IPS DF 4.7 (cell line): Measurements from ENCODE around the gene FAM43A.

ENCODE experiments used
- DNase-seq: peaks from one replicate; pipeline ENCODE4 v3.0.0-alpha.2; 2013; ENCODE audit warnings: low spot score; ENCODE audit errors: extremely low read depth

Gene FAM43A

DNA sequence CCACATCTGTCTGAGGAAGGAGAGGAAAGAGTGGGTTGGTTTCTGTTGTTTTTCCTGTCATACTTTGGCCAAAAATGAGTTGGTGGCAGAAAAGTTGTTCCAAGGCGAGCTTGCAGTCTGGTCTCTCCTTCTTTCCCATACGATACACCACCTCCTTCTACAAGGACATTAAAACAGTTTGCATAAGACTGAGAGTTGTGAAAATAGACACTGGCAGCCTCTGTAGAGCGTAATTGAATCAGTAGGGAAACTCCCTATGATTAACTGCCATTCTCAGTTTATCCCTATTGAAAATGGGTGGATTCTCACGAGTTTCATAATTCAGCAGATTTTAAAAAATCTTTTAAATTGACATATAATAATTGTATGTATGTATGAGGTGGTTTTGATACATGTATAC is 10.0 kb upstream of the FAM43A start:
- no peak for DNase-seq

DNA sequence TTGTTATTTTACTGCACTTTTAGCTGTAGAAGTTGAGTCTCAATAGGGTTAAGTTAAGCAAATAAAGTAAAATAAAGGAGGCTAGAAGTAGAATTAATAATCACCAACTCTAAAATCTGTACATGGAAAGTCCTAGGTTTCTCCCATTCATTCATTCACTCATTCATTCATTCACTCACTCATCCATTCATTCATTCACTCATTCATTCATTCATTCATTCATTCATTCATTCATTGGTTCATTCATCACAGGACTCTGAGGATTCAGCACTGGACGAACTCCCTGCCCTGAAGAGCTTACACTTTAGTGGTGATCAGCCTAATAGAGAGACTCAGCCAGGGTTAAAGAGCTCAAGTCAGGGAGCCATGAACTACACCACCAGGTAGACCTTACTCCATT is 9.2 kb upstream of the FAM43A start:
- DNase-seq, result no peak

DNA sequence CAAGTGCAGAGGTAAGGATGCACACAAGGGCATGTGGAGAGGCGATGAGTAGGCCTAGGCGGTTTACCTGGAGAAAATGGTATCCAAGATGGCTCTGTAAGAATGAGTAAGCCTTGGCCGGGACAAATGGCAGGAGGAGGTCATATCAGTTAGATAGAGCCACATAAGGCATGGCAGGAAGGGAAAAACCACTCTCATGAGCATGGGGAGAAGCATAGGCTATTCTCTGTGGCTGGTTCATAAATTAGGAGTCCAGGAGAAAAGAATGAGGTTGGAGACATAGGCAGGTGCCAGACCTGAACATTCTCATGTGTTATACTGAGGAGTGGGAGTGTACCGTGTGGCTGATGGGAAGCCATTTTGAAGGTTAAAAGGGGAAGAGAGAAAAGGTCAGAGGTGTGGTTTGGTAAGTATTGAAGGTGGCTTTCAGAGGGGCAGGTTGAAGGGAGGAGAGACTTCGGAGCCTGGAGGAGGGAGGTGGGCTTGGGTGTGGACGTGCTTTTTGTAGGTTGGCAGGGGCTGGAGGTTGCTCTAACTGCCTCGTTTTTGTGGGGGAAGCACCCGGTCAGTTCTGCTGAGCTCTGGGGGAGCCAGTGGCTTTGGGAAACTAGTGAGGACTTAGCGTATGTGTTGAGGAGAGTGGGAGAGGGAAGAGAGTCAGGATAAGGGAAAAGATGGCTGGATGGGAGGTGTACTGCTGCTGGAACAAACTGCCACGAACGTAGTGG is 4.6 kb upstream of the FAM43A start:
- no peak for DNase-seq

DNA sequence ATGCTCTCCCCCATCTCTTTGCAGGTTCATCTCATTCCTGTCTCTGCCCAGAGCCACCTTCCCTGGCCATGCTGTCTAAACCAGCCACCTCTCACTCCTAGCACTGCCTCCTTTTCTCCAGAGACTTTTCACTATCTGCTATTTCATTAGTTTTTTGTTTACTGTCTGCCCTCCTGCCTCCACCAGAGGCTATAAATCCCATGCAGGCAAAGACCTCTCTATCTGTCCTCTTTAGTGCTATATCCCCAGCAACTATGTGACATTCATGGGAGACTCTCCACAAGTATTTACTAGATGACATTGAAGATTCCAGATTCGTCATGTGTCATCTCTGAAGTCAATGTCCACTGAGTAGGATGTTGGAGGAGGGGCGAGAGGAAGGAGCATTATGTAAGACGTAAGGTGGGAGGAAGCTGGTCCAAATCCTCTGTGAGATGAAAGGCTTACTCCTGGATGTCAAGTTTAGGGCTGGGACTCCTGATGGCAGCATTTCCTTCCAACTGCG is 3.4 kb upstream of the FAM43A start:
- no peak for DNase-seq

DNA sequence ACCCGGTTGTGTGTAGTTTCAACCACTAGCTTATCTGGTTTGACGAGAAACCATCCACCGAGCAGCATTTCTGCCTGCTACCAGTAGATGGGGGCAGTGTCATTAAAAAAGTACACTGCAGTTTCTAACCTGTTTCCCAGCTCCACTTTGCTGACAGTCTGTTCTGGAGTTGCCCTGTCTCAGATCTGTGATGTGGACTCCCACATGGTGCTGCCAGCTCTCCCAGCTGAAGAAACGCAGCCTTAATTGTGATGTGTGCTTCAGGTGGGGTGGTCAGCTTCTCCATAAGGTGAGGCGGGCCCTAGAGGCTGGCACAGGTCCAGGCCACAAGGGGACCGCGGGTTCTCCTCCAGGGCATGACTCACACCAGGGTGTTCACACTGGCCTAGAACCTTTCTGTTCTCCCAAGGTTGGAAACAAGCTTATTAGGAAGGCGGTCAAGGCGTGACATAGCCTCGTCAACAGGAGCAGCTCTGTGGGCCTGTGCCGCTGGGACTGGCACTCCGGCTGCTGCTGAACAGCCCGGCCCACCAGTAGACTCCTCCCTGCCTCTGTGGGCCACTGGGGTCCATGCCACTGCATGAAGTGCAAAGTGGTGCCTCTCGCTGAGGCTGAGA is 2.9 kb upstream of the FAM43A start:
- DNase-seq, result peak; percentile 58

DNA sequence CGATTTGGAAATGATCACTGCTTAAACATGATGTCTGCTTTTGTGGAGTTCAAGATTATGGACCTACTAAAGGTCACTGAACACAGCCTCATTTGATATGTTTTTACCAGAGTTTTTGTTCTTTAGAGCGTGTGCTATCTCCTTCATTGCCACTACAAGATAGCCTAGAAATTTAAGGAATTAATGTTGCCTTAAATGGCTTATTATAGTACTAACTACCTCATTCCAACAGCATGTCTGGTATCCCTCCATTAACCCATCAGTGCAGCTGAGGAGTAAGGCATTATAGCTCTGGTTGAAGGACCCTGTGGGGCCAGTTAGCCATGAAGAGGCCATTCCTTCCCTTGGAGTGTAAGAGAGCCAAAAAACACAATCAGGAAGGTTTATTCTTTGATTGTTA is 2.3 kb upstream of the FAM43A start:
- DNase-seq, result no peak

DNA sequence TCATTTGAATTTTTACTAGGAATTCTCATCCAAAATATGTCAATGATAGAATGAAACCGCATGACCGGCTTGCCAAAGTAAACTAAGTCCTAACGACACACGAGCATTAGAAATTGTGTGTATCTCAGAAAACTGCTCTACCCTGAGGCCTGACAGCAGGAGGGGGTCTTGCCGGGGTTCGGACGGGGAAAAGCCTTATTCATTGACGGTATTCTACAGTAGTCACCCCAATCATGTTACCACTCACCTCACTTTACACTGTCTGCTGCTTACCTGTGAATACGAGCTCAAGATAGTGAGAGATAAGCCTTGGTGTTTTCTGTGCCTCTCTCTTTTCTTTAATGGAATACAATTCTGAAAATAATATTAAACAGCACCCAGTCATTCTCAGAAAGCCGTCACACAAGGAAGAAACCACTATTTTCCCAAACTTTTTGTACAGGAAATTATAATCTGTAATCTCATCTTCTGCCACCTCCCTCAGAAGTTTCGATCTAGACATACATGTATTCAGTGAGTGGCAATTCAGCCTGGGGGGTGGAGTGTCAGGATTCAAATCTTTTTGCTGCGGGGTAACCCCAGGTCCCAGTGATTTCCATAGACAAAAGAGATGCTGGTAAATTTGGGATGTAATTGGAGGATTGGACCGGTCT is 492 bp upstream of the FAM43A start:
- no peak for DNase-seq

DNA sequence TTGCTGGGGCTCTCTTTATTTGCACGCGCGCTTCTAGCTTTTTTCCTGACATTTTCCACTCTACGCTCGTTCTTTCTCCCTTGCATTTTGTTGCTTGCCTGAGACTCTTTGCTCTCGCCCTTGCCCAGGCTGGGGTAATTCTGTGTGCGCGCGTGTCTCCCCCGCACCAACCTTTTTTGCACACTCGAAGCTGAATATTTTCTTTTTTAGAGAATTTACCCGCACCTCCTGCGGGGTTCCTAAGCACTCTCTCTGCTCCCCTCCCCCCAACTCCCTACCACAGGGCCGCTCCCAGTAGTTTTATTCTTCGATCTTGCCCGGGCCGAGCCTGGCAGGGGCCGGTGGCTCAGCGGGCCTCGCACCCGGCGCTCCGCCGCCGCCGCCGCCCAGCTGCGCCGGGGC is 732 bp downstream of the FAM43A start:
- no peak for DNase-seq

DNA sequence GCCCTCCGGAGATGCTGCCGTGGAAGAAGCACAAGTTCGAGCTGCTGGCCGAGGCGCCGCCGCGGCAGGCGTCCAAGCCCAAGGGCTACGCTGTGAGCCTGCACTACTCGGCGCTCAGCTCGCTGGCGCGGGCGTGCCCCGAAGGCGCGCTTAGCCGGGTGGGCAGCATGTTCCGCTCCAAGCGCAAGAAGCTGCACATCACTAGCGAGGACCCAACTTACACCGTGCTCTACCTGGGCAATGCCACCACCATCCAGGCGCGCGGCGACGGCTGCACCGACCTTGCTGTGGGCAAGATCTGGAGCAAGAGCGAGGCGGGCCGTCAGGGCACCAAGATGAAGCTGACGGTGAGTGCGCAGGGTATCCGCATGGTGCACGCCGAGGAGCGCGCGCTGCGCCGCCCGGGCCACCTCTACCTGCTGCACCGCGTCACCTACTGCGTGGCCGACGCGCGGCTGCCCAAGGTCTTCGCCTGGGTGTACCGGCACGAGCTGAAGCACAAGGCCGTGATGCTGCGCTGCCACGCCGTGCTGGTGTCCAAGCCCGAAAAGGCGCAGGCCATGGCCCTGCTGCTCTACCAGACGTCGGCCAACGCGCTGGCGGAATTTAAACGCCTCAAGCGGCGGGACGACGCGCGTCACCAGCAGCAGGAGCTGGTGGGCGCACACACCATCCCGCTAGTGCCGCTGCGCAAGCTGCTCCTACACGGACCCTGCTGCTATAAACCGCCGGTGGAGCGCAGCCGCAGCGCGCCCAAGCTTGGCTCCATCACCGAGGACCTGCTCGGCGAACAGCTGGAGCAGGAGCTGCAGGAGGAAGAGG is 1.3 kb downstream of the FAM43A start:
- no peak for DNase-seq

DNA sequence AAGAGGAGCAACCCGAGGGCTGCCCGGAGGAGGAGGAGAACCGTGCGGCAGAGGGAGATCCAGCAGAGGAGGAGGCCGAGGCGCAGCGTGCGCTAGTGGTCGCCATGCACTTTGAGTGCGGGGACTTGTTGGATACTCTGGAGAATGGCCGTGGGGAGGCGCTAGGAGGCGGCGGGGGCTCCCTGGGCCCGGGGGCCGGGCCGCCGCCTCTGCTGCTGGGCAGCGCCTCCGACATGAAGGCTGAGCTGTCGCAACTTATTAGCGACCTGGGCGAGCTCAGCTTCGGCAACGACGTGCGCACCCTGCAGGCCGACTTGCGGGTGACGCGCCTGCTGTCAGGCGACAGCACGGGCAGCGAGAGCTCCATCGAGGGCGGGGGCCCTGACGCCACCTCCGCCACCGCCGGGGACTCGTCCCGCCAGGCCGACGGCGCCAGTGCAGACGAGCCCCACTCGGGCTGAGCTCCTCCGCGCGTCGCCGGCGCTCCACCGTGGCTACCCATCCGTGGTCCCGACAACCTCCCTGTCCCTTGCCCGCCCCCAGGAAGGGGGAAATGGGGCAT is 2.0 kb downstream of the FAM43A start:
- DNase-seq, result no peak

DNA sequence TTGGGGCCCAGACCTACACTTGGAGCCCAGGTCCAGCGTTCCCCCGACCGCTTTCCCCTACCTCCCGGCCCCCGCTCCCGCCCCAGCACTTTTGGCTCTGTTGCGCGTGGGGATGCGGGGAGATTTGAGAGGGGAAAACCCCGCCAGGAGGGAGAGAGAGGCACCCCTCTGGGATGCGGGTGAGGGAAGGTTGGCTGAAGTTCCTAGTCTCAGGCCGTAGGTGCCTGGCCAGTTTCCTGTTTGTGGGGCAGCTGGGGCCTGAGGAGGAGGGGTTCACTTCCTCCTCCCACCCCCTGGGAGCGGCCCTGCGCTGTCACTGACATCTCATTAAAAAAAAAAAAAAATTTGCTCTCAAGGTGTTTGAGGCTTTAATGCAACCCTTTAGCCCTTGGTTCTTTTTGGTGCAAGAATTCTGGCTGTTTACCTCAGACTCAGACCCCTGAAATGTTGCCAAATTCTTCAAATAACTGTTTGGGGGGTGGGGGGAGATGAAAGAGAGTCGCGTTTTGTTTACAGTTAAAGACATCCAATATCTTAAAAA is 2.6 kb downstream of the FAM43A start:
- no peak for DNase-seq

DNA sequence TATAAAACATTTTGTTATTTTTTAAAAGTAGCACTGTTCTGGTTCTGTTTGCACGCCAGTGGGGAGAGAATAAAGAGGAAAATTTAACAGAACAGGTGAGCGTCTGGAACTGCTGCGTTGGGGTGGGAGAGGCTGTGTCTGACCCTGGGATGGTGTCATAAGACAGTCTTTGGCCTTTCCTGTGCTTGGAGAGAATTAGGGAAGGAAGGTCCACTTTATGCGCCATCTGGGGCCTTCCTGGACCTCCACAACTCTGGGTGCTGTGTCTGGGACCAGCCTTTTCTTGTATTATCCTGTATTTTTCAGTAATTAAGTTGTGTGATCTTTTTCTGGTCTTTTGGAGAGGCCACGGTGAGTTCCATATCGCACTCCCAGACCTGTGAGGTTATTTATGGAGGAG is 3.3 kb downstream of the FAM43A start:
- no peak for DNase-seq

DNA sequence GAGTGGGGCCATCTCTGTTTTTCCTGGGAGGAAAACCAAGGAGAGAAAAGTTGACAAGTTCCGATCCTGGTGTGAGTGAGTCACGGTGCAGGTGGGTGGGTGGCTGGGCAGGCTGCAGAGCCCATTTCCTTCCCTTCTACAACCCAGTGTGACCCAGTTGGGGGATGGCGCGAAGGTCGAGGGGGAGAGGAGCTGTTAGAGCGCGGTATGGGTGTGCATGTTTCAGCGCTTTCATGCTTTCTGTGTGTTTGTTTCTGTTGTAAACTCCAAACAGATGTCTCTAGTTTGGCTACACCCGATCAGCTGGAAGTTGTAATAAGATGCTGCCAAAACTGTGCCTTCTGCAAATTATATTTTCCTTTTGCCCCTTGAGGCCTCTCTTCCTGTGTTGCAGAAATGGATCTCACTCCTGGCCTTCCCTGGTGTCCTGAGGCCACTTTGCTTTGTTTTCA is 3.8 kb downstream of the FAM43A start:
- DNase-seq, result no peak

DNA sequence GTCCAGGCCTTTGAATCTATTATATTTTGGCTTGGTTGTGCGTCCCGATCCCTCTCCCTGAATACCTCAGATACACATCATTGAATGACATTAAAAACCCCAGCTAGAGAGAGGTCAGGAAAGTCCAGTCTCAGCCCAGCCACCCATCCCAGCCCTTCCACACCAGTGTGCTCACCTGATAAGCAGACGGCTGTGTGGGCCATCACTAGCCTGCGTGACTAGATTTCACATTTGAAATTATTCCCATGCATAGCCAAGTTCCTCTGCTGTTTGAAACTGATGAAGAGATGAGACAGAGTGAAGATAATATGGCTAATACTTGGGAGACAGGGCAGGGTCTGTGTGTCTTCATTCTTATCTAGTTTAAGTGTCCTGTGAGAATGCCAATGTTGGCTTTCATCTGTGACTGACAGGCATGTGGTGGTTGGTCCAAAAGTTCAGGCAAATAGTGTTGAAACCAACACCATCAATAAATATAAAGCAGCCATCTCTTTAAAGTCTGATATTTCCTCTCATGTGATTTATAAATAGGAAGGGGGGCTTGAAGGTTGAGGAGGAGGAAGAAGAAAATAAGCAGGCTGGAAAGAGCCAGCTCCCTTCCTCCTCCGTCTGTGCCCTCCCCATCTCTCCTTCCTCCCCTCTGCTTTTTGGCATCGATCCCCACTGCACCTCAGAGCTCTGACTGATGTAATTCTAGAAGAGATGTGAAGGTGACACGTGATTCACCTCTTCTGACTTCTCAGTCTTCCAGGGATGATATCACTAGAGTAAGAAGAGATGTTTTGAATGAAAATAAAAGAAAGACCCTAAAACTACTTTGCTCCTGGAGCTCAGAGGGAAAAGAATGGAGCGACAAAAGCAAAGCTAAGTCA is 5.1 kb downstream of the FAM43A start:
- no peak for DNase-seq

DNA sequence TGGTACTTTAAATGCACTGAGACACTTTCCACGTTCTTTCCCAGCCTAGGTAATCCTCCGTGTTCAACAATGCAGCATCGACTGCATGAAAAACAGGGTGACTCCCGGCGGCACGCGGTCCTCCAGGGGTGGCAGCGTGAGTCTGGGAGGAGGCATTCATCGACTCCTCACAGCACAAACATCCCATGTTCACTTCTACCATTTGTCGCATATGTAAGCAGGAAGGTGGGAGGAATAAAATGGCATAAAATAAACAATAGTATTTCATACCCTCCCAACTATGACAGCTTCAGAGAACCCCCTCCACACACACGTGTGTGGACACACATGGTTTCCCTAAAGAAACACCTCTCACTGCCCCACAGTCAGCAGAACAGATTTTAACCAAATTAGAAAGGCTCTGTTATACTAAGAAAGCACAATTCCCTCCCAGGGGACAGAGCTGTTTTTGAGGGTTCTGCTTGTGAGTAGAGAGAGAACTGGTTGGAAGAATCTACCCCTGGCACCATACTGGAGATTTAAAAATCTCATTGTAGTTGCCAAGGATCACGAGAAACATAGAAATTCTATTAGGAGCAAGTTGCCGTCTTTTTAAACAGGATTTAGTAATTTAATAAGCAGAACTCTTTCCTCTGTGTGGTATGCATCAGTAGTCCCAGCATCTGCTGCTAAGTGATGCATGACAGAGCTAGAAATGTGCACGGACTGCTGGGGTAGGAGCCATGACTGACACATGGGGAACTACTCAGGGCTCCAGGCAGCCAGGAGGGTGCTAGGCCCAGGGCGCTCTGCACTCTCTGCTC is 6.0 kb downstream of the FAM43A start:
- no peak for DNase-seq

DNA sequence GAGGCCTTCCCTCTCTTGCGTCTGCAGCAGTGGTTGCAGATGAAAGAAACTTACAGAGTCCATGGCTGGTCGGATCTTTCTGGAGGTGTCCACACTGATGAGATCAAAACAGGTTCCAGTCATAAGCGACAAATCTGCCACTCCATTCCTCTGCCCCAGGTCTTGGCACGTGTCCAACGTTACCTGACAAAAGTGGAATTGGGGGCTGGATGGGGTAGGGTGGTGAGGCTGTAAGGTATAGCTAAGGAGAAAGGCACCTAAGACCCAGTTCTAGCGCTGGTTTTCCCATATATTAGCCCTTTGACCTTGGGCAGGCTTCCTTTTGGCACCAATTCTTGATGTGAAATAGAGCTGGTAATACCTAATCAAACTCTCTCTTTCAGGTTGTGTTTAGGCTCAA is 11.0 kb downstream of the FAM43A start:
- DNase-seq, result no peak

DNA sequence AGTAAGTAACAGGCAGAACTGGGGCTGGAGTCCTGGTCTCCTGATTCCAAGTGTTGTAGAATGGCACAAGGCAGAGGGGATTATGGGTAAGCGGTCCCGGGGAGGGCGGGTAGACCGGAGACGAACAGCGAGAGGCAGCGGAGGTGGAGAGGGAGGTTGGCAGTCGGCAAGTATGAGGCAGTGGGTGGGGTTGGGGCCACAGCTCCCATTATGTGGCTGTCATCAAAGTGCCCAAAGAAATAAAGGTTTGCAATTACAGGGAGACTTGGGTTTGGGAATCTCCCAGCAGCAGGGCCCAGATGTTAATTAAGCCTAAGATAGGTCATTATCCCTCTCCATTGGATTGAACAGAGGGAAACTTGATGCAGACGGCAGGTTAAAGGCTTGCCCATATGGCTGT is 16.9 kb downstream of the FAM43A start:
- no peak for DNase-seq

DNA sequence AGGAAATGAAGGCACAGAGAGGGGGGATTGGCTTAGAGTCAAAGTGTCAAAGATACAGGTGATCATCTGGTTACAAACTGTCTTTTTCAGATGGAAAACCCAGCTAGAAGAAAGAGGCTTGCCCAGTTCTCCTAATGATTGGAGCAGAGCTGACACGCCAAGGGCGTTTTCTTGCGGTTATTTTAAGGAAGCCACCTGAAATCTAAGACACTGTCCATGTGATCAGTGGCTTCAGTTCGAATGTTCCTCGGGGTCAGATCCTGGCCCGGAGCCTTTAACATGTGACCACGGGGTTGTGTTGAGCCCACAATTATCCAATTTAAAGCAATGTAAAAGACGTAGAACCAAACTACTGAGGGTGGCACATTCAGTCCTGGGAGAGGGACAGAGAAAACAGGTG is 19.5 kb downstream of the FAM43A start:
- no peak for DNase-seq

DNA sequence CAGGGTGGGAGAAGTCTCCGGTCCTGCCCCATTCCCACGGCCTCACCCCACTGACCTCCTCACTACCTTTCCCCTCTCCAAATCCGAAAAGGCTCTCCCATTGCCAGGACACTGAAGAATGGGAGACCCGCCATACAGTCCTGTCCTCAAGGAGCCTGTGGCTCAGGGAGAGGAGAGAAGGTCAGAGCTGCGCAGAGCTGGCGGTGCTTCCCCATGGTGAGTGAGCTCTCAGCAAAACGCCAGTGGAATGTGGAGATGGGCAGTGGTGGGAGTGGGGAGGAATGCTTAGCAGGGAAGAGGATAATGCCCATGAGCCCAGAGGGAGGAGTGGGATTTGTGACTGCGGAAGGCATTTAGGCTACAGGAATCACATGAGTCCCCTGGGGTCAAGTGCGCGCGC is 20.1 kb downstream of the FAM43A start:
- DNase-seq, result no peak
